ENCODE results near the gene GAB4.

GAB4 gene

DNA sequence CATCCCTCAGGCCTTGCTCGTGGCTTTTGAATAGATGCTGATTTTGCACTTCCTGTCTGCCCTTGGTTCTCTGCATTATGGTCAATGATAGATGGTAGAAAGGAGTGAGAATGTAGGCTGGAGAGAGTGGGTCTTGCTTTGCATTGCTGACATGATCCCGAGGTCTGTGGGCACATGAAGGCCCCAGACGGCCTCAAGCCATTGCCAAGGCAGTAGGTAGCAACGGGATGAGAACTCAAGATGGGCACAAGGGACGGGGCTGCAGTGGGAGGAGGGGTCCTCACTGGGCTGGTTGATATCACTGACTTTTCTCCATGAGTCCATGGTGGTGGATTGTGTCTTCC lies 54.0 kb downstream of the GAB4 start:
- TF ChIP-seq, protein P1, sequence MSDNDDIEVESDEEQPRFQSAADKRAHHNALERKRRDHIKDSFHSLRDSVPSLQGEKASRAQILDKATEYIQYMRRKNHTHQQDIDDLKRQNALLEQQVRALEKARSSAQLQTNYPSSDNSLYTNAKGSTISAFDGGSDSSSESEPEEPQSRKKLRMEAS (IDR thresholded peaks at IDR 0.05) = no peak
- no peak for TF ChIP-seq NFIC (IDR thresholded peaks at IDR 0.05)

DNA sequence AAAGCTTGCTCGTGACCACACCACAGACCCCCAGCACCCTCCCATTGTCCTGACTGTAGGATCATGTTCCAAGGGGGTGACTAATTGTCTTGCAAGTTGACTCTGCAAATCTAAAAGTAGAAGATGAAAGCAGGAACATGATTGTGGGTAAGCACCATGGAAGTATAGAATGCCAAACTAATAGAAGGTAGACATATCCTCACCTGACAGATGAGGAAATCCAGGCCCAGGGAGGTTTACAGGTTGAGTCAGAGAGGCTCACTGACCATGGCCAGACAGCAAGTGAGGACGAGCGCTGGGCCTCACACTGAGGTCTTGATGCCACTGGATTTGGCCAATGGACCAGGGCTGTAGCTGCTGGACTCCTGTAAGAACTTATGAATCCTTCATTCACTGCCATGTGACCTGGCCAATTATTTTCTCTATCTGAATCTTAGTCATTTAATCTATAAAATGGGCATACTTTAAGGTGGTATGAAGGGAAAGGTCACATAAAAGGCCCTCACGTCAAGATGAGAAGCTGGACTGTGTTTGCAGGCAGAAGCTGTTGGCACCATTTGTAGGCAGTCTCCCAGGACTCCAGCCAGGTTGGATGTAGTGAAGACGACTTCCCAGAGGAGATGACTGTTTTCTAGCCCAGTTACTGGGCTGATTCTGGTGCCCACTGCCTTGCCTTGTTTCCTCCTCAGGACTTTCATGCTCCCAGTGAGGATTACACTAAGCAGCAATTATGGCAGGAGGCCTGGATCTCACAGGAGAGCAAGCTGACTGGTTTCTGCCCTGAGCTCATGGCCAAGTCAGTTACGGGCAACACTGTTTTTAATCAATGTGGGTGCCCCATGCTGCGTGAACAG lies 54.6 kb downstream of the GAB4 start:
- TF ChIP-seq FOXM1 (IDR thresholded peaks at IDR 0.05; ENCODE audit: borderline replicate concordance, low read depth) = no peak
- no peak for TF ChIP-seq TEAD4 (IDR thresholded peaks at IDR 0.05)
- TF ChIP-seq NFIC (IDR thresholded peaks at IDR 0.05) = no peak
- TF ChIP-seq, protein P2, sequence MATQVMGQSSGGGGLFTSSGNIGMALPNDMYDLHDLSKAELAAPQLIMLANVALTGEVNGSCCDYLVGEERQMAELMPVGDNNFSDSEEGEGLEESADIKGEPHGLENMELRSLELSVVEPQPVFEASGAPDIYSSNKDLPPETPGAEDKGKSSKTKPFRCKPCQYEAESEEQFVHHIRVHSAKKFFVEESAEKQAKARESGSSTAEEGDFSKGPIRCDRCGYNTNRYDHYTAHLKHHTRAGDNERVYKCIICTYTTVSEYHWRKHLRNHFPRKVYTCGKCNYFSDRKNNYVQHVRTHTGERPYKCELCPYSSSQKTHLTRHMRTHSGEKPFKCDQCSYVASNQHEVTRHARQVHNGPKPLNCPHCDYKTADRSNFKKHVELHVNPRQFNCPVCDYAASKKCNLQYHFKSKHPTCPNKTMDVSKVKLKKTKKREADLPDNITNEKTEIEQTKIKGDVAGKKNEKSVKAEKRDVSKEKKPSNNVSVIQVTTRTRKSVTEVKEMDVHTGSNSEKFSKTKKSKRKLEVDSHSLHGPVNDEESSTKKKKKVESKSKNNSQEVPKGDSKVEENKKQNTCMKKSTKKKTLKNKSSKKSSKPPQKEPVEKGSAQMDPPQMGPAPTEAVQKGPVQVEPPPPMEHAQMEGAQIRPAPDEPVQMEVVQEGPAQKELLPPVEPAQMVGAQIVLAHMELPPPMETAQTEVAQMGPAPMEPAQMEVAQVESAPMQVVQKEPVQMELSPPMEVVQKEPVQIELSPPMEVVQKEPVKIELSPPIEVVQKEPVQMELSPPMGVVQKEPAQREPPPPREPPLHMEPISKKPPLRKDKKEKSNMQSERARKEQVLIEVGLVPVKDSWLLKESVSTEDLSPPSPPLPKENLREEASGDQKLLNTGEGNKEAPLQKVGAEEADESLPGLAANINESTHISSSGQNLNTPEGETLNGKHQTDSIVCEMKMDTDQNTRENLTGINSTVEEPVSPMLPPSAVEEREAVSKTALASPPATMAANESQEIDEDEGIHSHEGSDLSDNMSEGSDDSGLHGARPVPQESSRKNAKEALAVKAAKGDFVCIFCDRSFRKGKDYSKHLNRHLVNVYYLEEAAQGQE (IDR thresholded peaks at IDR 0.05; ENCODE audit: low read depth) = no peak
- no peak for TF ChIP-seq EP300 (IDR thresholded peaks at IDR 0.05; ENCODE audit: borderline replicate concordance)
- TF ChIP-seq CREB1 (IDR thresholded peaks at IDR 0.05; ENCODE audit: low read depth) = no peak
- TF ChIP-seq, protein P3, sequence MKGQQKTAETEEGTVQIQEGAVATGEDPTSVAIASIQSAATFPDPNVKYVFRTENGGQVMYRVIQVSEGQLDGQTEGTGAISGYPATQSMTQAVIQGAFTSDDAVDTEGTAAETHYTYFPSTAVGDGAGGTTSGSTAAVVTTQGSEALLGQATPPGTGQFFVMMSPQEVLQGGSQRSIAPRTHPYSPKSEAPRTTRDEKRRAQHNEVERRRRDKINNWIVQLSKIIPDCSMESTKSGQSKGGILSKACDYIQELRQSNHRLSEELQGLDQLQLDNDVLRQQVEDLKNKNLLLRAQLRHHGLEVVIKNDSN (IDR thresholded peaks at IDR 0.05) = no peak
- TF ChIP-seq ZBTB7A (IDR thresholded peaks at IDR 0.05; ENCODE audit: low read depth) = no peak
- no peak for TF ChIP-seq EGR1 (IDR thresholded peaks at IDR 0.05)
- no peak for TF ChIP-seq TCF12 (IDR thresholded peaks at IDR 0.05; ENCODE audit: low read depth)
- TF ChIP-seq YY1 (IDR thresholded peaks at IDR 0.05; ENCODE audit: low read depth) = no peak
- no peak for TF ChIP-seq RAD21 (IDR thresholded peaks at IDR 0.05; ENCODE audit: low read depth)

DNA sequence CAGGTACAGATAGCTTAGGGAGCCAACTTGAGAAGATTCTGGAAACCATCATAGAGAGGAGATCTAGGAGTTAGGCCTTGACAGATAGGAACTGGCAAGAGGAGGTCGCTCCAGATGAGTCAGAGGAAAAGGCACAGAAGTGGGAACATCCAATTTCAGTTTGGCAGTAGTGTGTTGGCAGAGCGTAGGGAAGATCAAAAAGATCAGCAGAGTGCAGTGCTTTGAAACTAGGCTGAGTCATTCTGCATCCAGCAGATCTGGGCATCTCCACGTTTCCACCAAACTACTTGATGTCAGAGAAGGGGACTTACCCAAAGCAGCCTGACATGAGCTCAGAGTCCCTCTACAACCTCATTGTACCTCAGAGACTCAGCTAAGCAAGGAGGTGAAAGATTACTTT lies 58.5 kb downstream of the GAB4 start:
- TF ChIP-seq YY1 (IDR thresholded peaks at IDR 0.05; ENCODE audit: low read depth) = no peak
- no peak for TF ChIP-seq TAF1 (IDR thresholded peaks at IDR 0.05; ENCODE audit: low read depth)
- TF ChIP-seq, protein P1 (IDR thresholded peaks at IDR 0.05) = no peak
- TF ChIP-seq ZBTB7A (IDR thresholded peaks at IDR 0.05; ENCODE audit: low read depth) = no peak
- no peak for TF ChIP-seq RAD21 (IDR thresholded peaks at IDR 0.05; ENCODE audit: low read depth)
- no peak for TF ChIP-seq FOXM1 (IDR thresholded peaks at IDR 0.05; ENCODE audit: borderline replicate concordance, low read depth)
- no peak for TF ChIP-seq NFIC (IDR thresholded peaks at IDR 0.05)
- TF ChIP-seq, protein P3 (IDR thresholded peaks at IDR 0.05) = no peak
- TF ChIP-seq TCF12 (IDR thresholded peaks at IDR 0.05; ENCODE audit: low read depth) = no peak
- no peak for TF ChIP-seq CEBPB (IDR thresholded peaks at IDR 0.05)
- TF ChIP-seq EGR1 (IDR thresholded peaks at IDR 0.05) = no peak
- TF ChIP-seq TEAD4 (IDR thresholded peaks at IDR 0.05) = no peak
- TF ChIP-seq CREB1 (IDR thresholded peaks at IDR 0.05; ENCODE audit: low read depth) = no peak
- TF ChIP-seq, protein P2 (IDR thresholded peaks at IDR 0.05; ENCODE audit: low read depth) = no peak
- TF ChIP-seq EP300 (IDR thresholded peaks at IDR 0.05; ENCODE audit: borderline replicate concordance) = no peak

DNA sequence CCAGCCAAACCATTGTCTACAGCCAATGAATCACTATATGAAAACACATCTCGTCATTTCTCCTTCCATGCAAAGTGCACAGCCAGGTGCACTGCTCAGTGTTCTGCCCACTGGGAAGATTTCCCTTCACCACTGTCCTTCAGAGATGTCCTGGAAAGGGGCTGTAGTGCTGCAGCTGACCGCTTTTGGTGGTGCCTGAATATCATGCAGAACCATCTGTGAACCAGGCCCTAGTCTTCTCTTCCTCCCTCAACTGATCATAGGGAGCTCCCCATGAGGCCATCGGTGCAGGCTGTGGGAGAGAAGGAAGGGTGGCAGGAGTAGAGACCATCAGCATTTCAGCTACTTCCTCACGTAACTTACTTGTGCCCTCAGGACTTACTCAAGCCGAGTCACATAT lies 70.2 kb downstream of the GAB4 start:
- TF ChIP-seq, protein P2 (IDR thresholded peaks at IDR 0.05; ENCODE audit: low read depth) = no peak
- TF ChIP-seq CREB1 (IDR thresholded peaks at IDR 0.05; ENCODE audit: low read depth) (no peak), NFIC (IDR thresholded peaks at IDR 0.05) (no peak), CEBPB (IDR thresholded peaks at IDR 0.05) (no peak), EP300 (IDR thresholded peaks at IDR 0.05; ENCODE audit: borderline replicate concordance) (no peak), EGR1 (IDR thresholded peaks at IDR 0.05) (no peak), YY1 (IDR thresholded peaks at IDR 0.05; ENCODE audit: low read depth) (no peak), RAD21 (IDR thresholded peaks at IDR 0.05; ENCODE audit: low read depth) (no peak), ZBTB7A (IDR thresholded peaks at IDR 0.05; ENCODE audit: low read depth) (no peak), TEAD4 (IDR thresholded peaks at IDR 0.05) (no peak), TCF12 (IDR thresholded peaks at IDR 0.05; ENCODE audit: low read depth) (no peak), TAF1 (IDR thresholded peaks at IDR 0.05; ENCODE audit: low read depth) (no peak), FOXM1 (IDR thresholded peaks at IDR 0.05; ENCODE audit: borderline replicate concordance, low read depth) (no peak)
- TF ChIP-seq, protein P1 (IDR thresholded peaks at IDR 0.05) = no peak
- TF ChIP-seq, protein P3 (IDR thresholded peaks at IDR 0.05) = no peak
